Loucy (cell line): ENCODE data around the gene ARID1B.

Experiments
- H2AFZ ChIP-seq: fragments of 200-600 bp; sonication (generic); 2 replicates; pipeline ENCODE4 v1.6.0; 2016; ENCODE audit warnings: antibody characterized with exemption, mild to moderate bottlenecking, low read length, moderate library complexity
- H3F3A ChIP-seq: fragments of 200-600 bp; 2 replicates; pipeline ENCODE4 v1.6.0; 2016; ENCODE audit warnings: antibody characterized with exemption, low read depth, mild to moderate bottlenecking
- H3K27me3 ChIP-seq: fragments of 200-600 bp; sonication (generic); 2 replicates; pipeline ENCODE4 v1.6.1; 2014; ENCODE audit warnings: low read length, mild to moderate bottlenecking; ENCODE audit not compliant: insufficient read depth, poor library complexity, severe bottlenecking
- H3K36me3 ChIP-seq: fragments of 200-600 bp; sonication (generic); 2 replicates; pipeline ENCODE4 v1.6.1; 2016; ENCODE audit warnings: low read length; ENCODE audit not compliant: insufficient read depth
- H3K4me1 ChIP-seq: fragments of 200-600 bp; sonication (generic); 2 replicates; pipeline ENCODE4 v1.5.1; 2014; ENCODE audit warnings: low read length, mild to moderate bottlenecking; ENCODE audit not compliant: insufficient read depth, poor library complexity, severe bottlenecking
- H3K4me2 ChIP-seq: fragments of 200-600 bp; sonication (generic); 2 replicates; pipeline ENCODE4 v1.6.0; 2014; ENCODE audit warnings: antibody characterized with exemption, low read length, low read depth, mild to moderate bottlenecking; ENCODE audit not compliant: poor library complexity, severe bottlenecking
- H3K4me3 ChIP-seq: fragments of 200-600 bp; sonication (generic); 2 replicates; pipeline ENCODE4 v1.5.1; 2014; ENCODE audit warnings: low read length, mild to moderate bottlenecking, mixed read lengths; ENCODE audit not compliant: poor library complexity, severe bottlenecking
- H3K79me2 ChIP-seq: fragments of 200-600 bp; sonication (generic); 2 replicates; pipeline ENCODE4 v1.6.1; 2014; ENCODE audit warnings: low read length; ENCODE audit not compliant: insufficient read depth
- H3K9ac ChIP-seq: fragments of 200-600 bp; sonication (generic); 2 replicates; pipeline ENCODE4 v1.6.0; 2014; ENCODE audit warnings: mild to moderate bottlenecking, low read depth, low read length, moderate library complexity; ENCODE audit not compliant: poor library complexity, severe bottlenecking
- H3K9me2 ChIP-seq: fragments of 200-600 bp; sonication (generic); replicated peaks from 2 replicates; pipeline ENCODE4 v1.6.1; 2016; ENCODE audit warnings: low read depth, low read length, mixed read lengths
- H3K9me3 ChIP-seq: fragments of 200-600 bp; sonication (generic); 2 replicates; pipeline ENCODE4 v1.6.1; 2014; ENCODE audit warnings: mild to moderate bottlenecking, antibody characterized with exemption, low read length, low read depth; ENCODE audit not compliant: insufficient read depth
- H4K20me1 ChIP-seq: fragments of 200-600 bp; sonication (generic); 2 replicates; pipeline ENCODE4 v1.6.0; 2014; ENCODE audit warnings: antibody characterized with exemption, low read length, mild to moderate bottlenecking; ENCODE audit not compliant: insufficient read depth, poor library complexity, severe bottlenecking
- CTCF ChIP-seq: fragments of 200-600 bp; sonication (generic); conservative IDR thresholded peaks from 2 replicates; pipeline ENCODE4 v1.5.1; 2014; ENCODE audit warnings: mild to moderate bottlenecking, antibody characterized with exemption, low read length
- EZH2phosphoT487 ChIP-seq: fragments of 200-600 bp; IDR thresholded peaks from 2 replicates; pipeline ENCODE4 v1.6.1; 2018; ENCODE audit warnings: antibody characterized with exemption, mild to moderate bottlenecking, moderate library complexity, borderline replicate concordance

The ARID1B gene

GRCh38 chr6:157135691-157136090 lies 358.5 kb downstream of the ARID1B start:
- TF ChIP-seq CTCF: no peak
- TF ChIP-seq EZH2phosphoT487: no peak
- H3K4me1 ChIP-seq: no peaks in the 10 kb centered on the region
- H3K27me3 ChIP-seq: no peaks in the 10 kb centered on the region
- H3K9me2 ChIP-seq: no peaks in the 10 kb centered on the region
- no peak overlapping the region for H3K4me3 ChIP-seq
- H3F3A ChIP-seq: no peaks in the 10 kb centered on the region
- no peak overlapping the region for H2AFZ ChIP-seq
- no peak overlapping the region for H3K4me2 ChIP-seq
- no peaks in the 10 kb centered on the region for H3K9me3 ChIP-seq
- no peaks in the 10 kb centered on the region for H4K20me1 ChIP-seq
- no peak overlapping the region for H3K9ac ChIP-seq
- 0 out of 2 replicates have a peak, but pooled peaks cover 2% of the 10 kb centered on the region for H3K79me2 ChIP-seq
- peaks cover 71% of the 10 kb centered on the region; the same call in 1 of the 2 replicates for H3K36me3 ChIP-seq

GRCh38 chr6:157137501-157137900 lies 360.3 kb downstream of the ARID1B start:
- TF ChIP-seq EZH2phosphoT487 (no peak), CTCF (no peak)

GRCh38 chr6:157139054-157139708 lies 362.0 kb downstream of the ARID1B start:
- peaks cover 76% of the 10 kb centered on the region; the same call in 1 of the 2 replicates for H3K36me3 ChIP-seq

More at GRCh38 chr6:157137501-157137900, 360.3 kb downstream of the ARID1B start:
- Histone ChIP-seq H3K9ac (no peak overlapping the region), H3K27me3 (no peaks in the 10 kb centered on the region), H3F3A (no peaks in the 10 kb centered on the region), H3K36me3 (peaks cover 82% of the 10 kb centered on the region; the same call in 1 of the 2 replicates), H3K4me2 (no peak overlapping the region), H3K9me2 (no peaks in the 10 kb centered on the region), H3K9me3 (no peaks in the 10 kb centered on the region), H3K4me1 (no peaks in the 10 kb centered on the region), H4K20me1 (no peaks in the 10 kb centered on the region), H2AFZ (no peak overlapping the region), H3K79me2 (0 out of 2 replicates have a peak, but pooled peaks cover 2% of the 10 kb centered on the region), H3K4me3 (no peak overlapping the region)

More at GRCh38 chr6:157139054-157139708, 362.0 kb downstream of the ARID1B start:
- Histone ChIP-seq H2AFZ (no peak overlapping the region), H3F3A (no peaks in the 10 kb centered on the region), H3K9me3 (no peaks in the 10 kb centered on the region), H3K4me1 (no peaks in the 10 kb centered on the region), H3K27me3 (no peaks in the 10 kb centered on the region), H3K9me2 (no peaks in the 10 kb centered on the region), H3K4me2 (no peak overlapping the region), H3K79me2 (0 out of 2 replicates have a peak, but pooled peaks cover 2% of the 10 kb centered on the region), H3K4me3 (no peak overlapping the region), H3K9ac (no peak overlapping the region), H4K20me1 (no peaks in the 10 kb centered on the region)
- TF ChIP-seq CTCF (peak; percentile 57), EZH2phosphoT487 (no peak)
